BE2C (cell line): Measurements from ENCODE around the gene HOXA7.

ENCODE experiments used
- DNase-seq: peaks from one replicate; pipeline ENCODE4 v3.0.0-alpha.2; 2020
- H3K27me3 ChIP-seq: fragments of 250-450 bp; sonication (Bioruptor Pico); 2 replicates; pipeline ENCODE4 v1.5.1; 2020; ENCODE audit warnings: mild to moderate bottlenecking
- H3K36me3 ChIP-seq: fragments of 250-450 bp; sonication (Bioruptor Pico); 2 replicates; pipeline ENCODE4 v1.5.1; 2020; ENCODE audit warnings: mild to moderate bottlenecking
- H3K4me1 ChIP-seq: fragments of 250-450 bp; sonication (Bioruptor Pico); 2 replicates; pipeline ENCODE4 v1.5.1; 2020
- H3K4me3 ChIP-seq: 2 replicates; pipeline ENCODE4 v1.5.1; 2011; ENCODE audit warnings: low read depth, low read length
- H3K9me3 ChIP-seq: fragments of 250-450 bp; sonication (Bioruptor Pico); 2 replicates; pipeline ENCODE4 v1.5.1; 2020
- TF ChIP-seq, protein P1 (sequence below): IDR thresholded peaks from 2 replicates; pipeline ENCODE4 v1.5.1; 2012; ENCODE audit warnings: mild to moderate bottlenecking, low read depth, low read length

HOXA7 gene

DNA sequence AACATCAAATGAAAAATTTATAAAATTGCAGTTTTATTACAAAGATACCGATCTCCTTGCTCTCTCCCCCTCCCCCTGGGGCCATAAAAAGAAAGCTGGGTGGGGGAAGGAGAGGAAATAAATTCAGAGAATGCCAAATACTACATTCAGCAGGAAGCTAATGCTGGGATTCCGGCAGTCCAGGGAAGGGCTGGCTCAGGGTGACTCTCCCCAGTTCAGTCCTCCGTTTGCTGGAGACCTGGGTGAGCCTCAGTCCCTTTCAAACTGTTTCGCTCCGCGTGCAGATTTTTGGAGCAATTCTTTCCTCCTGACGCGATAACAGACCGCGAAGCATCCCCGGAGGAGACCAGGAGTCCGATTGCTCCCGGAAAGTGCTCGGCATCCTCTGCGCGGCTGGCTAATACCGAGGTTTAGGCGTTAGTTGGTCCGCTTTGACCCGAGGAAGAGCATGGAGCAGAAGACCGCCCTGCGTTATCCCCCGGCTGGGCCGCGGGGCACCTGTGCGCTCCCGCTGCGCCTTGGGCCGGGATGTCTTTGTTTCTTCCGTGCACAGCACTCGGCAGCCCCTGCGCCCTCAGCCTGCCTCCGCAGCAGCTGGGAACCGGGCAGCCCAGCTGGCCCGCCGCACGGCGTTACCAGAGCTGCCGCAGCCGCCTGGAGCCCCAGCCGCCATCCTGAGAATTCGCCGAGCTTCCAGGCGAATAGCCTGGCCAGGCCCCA, 50.1 kb downstream of the HOXA7 start:
- no peaks in the 10 kb centered on the region for H3K36me3 ChIP-seq
- H3K4me3 ChIP-seq, result no peak overlapping the region
- H3K27me3 ChIP-seq, result peaks cover 100% of the 10 kb centered on the region
- no peak for DNase-seq
- H3K9me3 ChIP-seq, result no peaks in the 10 kb centered on the region; the same call in 1 of the 2 replicates
- no peaks in the 10 kb centered on the region for H3K4me1 ChIP-seq
- TF ChIP-seq, protein P1, sequence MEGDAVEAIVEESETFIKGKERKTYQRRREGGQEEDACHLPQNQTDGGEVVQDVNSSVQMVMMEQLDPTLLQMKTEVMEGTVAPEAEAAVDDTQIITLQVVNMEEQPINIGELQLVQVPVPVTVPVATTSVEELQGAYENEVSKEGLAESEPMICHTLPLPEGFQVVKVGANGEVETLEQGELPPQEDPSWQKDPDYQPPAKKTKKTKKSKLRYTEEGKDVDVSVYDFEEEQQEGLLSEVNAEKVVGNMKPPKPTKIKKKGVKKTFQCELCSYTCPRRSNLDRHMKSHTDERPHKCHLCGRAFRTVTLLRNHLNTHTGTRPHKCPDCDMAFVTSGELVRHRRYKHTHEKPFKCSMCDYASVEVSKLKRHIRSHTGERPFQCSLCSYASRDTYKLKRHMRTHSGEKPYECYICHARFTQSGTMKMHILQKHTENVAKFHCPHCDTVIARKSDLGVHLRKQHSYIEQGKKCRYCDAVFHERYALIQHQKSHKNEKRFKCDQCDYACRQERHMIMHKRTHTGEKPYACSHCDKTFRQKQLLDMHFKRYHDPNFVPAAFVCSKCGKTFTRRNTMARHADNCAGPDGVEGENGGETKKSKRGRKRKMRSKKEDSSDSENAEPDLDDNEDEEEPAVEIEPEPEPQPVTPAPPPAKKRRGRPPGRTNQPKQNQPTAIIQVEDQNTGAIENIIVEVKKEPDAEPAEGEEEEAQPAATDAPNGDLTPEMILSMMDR, result no peak

DNA sequence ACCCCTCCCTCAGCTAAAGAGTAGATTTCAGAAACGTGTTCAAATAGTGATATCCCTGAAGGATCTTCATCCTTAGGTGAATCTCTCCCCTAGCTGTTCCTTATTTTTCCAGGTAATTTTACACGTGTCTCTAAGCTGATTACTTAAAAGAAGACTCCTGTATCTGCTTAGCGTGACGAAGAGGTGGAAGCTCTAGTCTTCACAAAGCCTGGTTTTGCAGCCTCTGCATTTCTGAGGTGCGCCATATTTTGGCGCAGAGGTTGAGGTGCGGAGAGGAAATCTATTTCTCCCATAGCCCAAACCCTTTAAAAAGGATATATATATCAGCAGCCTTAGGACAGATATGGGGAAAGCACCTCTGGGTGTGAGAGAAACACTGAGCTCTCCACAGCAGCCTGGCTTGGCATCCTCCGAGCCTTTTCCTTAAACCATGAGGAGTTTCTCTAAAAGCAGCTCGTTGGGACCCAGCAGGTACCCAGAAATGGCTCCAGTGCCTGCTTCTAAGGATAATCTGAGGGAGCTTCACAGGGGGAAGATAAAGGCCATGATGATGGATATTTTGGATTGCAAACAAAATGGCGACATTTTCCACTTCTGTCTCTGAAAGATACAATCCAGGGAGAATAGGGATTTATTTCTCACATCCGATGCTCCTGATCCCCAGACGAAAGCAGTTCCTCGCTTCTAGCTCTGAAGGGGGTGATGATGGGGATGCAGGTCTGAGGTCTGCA, 51.0 kb downstream of the HOXA7 start:
- H3K36me3 ChIP-seq, result no peaks in the 10 kb centered on the region
- H3K4me1 ChIP-seq, result no peaks in the 10 kb centered on the region
- H3K27me3 ChIP-seq, result peaks cover 100% of the 10 kb centered on the region
- DNase-seq, result no peak
- no peak overlapping the region for H3K4me3 ChIP-seq
- H3K9me3 ChIP-seq, result no peaks in the 10 kb centered on the region; the same call in 1 of the 2 replicates
- TF ChIP-seq, protein P1, result no peak

DNA sequence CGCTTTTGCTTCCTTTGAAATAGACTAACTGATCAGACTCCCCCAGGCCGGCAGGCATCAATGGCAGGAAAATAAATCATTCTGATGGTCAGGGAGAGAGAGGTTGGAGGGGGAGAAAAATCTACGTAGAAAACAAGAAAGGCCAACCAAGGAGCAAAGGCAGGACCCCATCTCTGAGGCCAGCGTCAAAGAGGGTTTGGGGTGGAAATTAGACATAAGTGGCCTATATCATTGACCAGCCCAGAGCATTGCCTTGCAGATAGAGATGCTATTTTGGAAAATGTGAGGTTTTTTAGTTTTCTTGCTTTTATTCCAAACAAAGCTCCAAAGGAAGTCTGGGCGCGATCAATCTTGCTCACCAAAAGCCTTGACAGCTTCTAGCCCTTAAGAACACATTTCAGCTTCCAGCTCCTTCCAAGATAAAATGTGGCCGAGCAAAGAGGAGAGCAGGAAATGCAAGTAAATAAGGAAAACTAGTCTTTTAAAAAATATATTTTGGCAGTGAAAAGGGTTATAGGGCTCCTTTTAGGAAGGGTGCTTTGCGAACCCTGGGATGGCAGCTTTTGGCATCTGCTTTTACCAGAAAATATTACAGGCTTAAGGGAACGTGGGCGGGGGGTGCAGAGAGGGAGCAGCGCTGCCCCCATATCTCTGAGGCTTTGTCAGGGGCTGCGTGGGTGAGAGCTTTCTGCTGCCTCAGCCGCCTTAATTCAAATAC, 52.0 kb downstream of the HOXA7 start:
- TF ChIP-seq, protein P1, result no peak
- H3K4me1 ChIP-seq, result no peaks in the 10 kb centered on the region
- H3K4me3 ChIP-seq, result no peak overlapping the region
- no peak for DNase-seq
- peaks cover 100% of the 10 kb centered on the region for H3K27me3 ChIP-seq
- H3K9me3 ChIP-seq, result no peaks in the 10 kb centered on the region; the same call in 1 of the 2 replicates
- no peaks in the 10 kb centered on the region for H3K36me3 ChIP-seq
